ENCODE results near the gene FAM117B.

The FAM117B gene

GRCh38 chr2:202634556-202635427 is at the start of gene FAM117B:
Gene FAM117B (plus strand): TSS chr2:202634969. CDS start chr2:202635188, 219 bp downstream.
- peak; percentile 95 to 99 (median 98) for DNase-seq

- DNase-seq, result peak; percentile 26 to 85 (median 64)
Observed at GRCh38 chr2:202588647-202589581, 45.9 kb upstream of the FAM117B start.

GRCh38 chr2:202589582-202589949 is 45.2 kb upstream of the FAM117B start:
- no peak for DNase-seq

GRCh38 chr2:202592566-202592965 is 42.2 kb upstream of the FAM117B start:
- no peak for DNase-seq

GRCh38 chr2:202599105-202599504 is 35.7 kb upstream of the FAM117B start:
- DNase-seq, result no peak

GRCh38 chr2:202599911-202600310 is 34.9 kb upstream of the FAM117B start:
- DNase-seq, result no peak

- no peak for DNase-seq
Observed at GRCh38 chr2:202604699-202605098, 30.1 kb upstream of the FAM117B start.

GRCh38 chr2:202605174-202605573 is 29.6 kb upstream of the FAM117B start:
- no peak for DNase-seq

GRCh38 chr2:202608142-202608852 is 26.5 kb upstream of the FAM117B start:
- DNase-seq, result no peak

GRCh38 chr2:202609381-202610145 is 25.2 kb upstream of the FAM117B start:
- no peak for DNase-seq

GRCh38 chr2:202610380-202610779 is 24.4 kb upstream of the FAM117B start:
- DNase-seq, result no peak

GRCh38 chr2:202612145-202612544 is 22.6 kb upstream of the FAM117B start:
- no peak for DNase-seq

- no peak for DNase-seq
Observed at GRCh38 chr2:202613479-202613878, 21.3 kb upstream of the FAM117B start.

- DNase-seq, result no peak
Observed at GRCh38 chr2:202624133-202624532, 10.6 kb upstream of the FAM117B start.

GRCh38 chr2:202627042-202627441 is 7.7 kb upstream of the FAM117B start:
- DNase-seq, result no peak

GRCh38 chr2:202628646-202629198 is 6.0 kb upstream of the FAM117B start:
- DNase-seq, result no peak

GRCh38 chr2:202632682-202633290 is 2.0 kb upstream of the FAM117B start:
- no peak for DNase-seq

- DNase-seq, result no peak
Observed at GRCh38 chr2:202633470-202633869, 1.3 kb upstream of the FAM117B start.

GRCh38 chr2:202635428-202636212 is 851 bp downstream of the FAM117B start:
- DNase-seq, result peak; percentile 74 to 88 (median 86)

GRCh38 chr2:202636213-202636513 is 1.4 kb downstream of the FAM117B start:
- no peak for DNase-seq

- no peak for DNase-seq
Observed at GRCh38 chr2:202638721-202639120, 4.0 kb downstream of the FAM117B start.

Data from stimulated activated naive CD4-positive, alpha-beta T cell (primary cell).